Fibroblast of the aortic adventitia (primary cell): ENCODE measurements around the gene GTF2H4. TPM values are rescaled to one million over a fixed set of nuclear protein-coding genes. Genes with fewer than 3 reads are reported as not detected.
"Not testable (repeated sequence)": the region's sequence is repeated elsewhere in the genome, so short reads cannot be mapped to it uniquely, and the experiment has no call there.

Source experiments
- DNase-seq: peaks from one replicate; pipeline ENCODE4 v3.0.0-alpha.2; 2010; ENCODE audit warnings: low read depth
- H3K4me3 ChIP-seq: 2 replicates; pipeline ENCODE4 v1.5.1; 2011; ENCODE audit warnings: low read depth, mild to moderate bottlenecking, control low read depth, low read length, moderate library complexity
- CTCF ChIP-seq: IDR thresholded peaks from 2 replicates; pipeline ENCODE4 v1.5.1; 2011; ENCODE audit warnings: mild to moderate bottlenecking, low read length, control low read depth, inconsistent platforms; ENCODE audit not compliant: insufficient read depth
- total RNA-seq: library from RNA; depleted of rRNA; stranded (reverse); fragments of >200 nt; gene quantifications from 2 replicates; pipeline ENCODE4 v1.2.3, GENCODE V29; 2012; ENCODE audit warnings: low replicate concordance

Gene GTF2H4
- total RNA-seq, 1 donor = 12.7 TPM

DNA sequence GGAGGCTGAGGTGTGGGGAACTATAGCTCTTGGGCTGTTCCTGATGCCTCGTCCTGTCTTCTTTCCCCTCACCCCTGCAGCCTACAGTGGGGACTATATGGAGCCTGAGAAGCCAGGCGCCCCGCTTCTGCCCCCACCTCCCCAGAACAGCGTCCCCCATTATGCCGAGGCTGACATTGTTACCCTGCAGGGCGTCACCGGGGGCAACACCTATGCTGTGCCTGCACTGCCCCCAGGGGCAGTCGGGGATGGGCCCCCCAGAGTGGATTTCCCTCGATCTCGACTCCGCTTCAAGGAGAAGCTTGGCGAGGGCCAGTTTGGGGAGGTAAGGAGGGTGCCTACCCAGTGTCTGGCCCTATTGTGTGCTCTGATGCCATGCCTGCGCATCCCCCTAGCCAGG is 11.5 kb upstream of the GTF2H4 start:
- no peak for TF ChIP-seq CTCF
- DNase-seq = no peak
- H3K4me3 ChIP-seq = no peak overlapping the region

GRCh38 chr6:30897882-30898281 is 10.1 kb upstream of the GTF2H4 start:
- no peak for DNase-seq
- no peak for TF ChIP-seq CTCF
- no peak overlapping the region for H3K4me3 ChIP-seq

DNA sequence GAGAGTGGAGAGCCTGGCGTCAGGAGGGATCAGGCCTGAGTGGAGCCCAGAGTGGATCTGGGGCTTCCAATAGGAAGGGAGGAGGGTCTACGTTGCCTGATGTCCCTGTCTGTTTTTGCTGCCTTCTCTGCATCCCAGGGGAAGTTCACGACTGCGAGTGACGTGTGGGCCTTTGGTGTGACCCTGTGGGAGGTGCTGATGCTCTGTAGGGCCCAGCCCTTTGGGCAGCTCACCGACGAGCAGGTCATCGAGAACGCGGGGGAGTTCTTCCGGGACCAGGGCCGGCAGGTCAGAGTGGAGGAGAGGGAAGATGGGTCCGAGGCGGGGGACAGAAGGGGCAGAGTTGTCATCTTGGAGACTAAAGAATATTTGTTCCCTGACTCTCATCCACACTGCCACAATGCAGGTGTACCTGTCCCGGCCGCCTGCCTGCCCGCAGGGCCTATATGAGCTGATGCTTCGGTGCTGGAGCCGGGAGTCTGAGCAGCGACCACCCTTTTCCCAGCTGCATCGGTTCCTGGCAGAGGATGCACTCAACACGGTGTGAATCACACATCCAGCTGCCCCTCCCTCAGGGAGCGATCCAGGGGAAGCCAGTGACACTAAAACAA is 9.2 kb upstream of the GTF2H4 start:
- no peak overlapping the region for H3K4me3 ChIP-seq
- TF ChIP-seq CTCF = no peak
- DNase-seq = no peak

- DNase-seq = no peak
- no peak for TF ChIP-seq CTCF
- no peak overlapping the region for H3K4me3 ChIP-seq
Measured at GRCh38 chr6:30900863-30901417, 7.1 kb upstream of the GTF2H4 start.

- DNase-seq = no peak
- no peak for TF ChIP-seq CTCF
- H3K4me3 ChIP-seq = no peak overlapping the region
Measured at GRCh38 chr6:30901436-30901835, 6.6 kb upstream of the GTF2H4 start.

GRCh38 chr6:30902196-30902595 is 5.8 kb upstream of the GTF2H4 start:
- DNase-seq, H3K4me3 ChIP-seq: not testable (repeated sequence)

DNA sequence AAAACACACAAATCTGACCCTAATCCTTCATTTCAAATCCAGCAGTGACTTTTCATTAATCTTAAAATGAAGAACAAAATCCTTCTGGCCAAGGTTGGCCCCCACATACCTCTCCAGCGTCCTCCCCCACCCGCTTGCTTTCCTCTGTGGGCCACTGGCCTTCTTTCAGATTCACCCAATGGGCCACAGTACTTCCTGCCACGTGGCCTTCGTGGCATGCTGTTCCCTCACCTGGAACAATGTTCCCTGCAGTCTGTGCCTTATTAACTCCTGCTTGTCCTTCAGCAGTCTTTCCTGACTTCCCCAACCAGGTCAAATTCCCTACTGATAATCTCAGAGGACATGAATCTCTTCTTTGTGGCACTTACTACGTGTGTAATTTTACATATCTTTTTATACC is 5.3 kb upstream of the GTF2H4 start:
- DNase-seq = no peak
- no peak overlapping the region for H3K4me3 ChIP-seq
- TF ChIP-seq CTCF = no peak
